Caco-2 (cell line): ENCODE results near the gene STPG3. TPM values are rescaled to one million over a fixed set of nuclear protein-coding genes. Genes with fewer than 3 reads are reported as not detected.
A peak's percentile ranks its signal among the peaks of the same experiment; 100 is the strongest.

Source experiments
- BruUV-seq: library from RNA; stranded (reverse); fragments of 400-500 nt; replicated peaks from 2 replicates; lab custom pipeline; 2021; lab: Mats Ljungman, UMichigan
- CTCF ChIA-PET: fragments of 300-600 bp; sonication (Branson Sonifier 250); formaldehyde crosslinking; loops from one replicate; lab custom pipeline; 2022; ENCODE audit warnings: antibody characterized with exemption; lab: Charles Lee
- POLR2A ChIA-PET: fragments of 300-600 bp; sonication (Branson Sonifier 250); formaldehyde crosslinking; loops from one replicate; lab custom pipeline; 2022; ENCODE audit warnings: antibody characterized with exemption; lab: Charles Lee
- DNase-seq, 2 experiments: peaks; one replicate each; pipeline versions ENCODE4 v3.0.0 to v3.0.0-alpha.2; 2020 to 2022
- H3K27me3 ChIP-seq: replicated peaks from 2 replicates; pipeline ENCODE4 v1.6.0; 2011; ENCODE audit warnings: low read length; ENCODE audit not compliant: control insufficient read depth, insufficient read depth
- H3K36me3 ChIP-seq: 2 replicates; pipeline ENCODE4 v1.5.1; 2011; ENCODE audit warnings: low read length; ENCODE audit not compliant: control insufficient read depth, insufficient read depth
- H3K4me1 ChIP-seq: fragments of 250-450 bp; sonication (Bioruptor Pico); 2 replicates; pipeline ENCODE4 v1.5.1; 2020; ENCODE audit warnings: mild to moderate bottlenecking
- H3K4me3 ChIP-seq: 2 replicates; pipeline ENCODE4 v1.5.1; 2011; ENCODE audit warnings: low read depth, mild to moderate bottlenecking, control low read depth, low read length
- H3K9me3 ChIP-seq: fragments of 250-450 bp; sonication (Bioruptor Pico); 2 replicates; pipeline ENCODE4 v1.5.1; 2020; ENCODE audit warnings: mild to moderate bottlenecking, moderate library complexity
- H3K27ac Mint-ChIP-seq: one replicate; pipeline ENCODE4 v1.8.0; 2022; ENCODE audit warnings: mixed read lengths; ENCODE audit not compliant: unreplicated experiment
- H3K27me3 Mint-ChIP-seq: one replicate; pipeline ENCODE4 v1.8.0; 2022; ENCODE audit warnings: mixed read lengths; ENCODE audit not compliant: insufficient read depth, unreplicated experiment
- H3K36me3 Mint-ChIP-seq: one replicate; pipeline ENCODE4 v1.8.0; 2022; ENCODE audit warnings: mild to moderate bottlenecking, mixed read lengths; ENCODE audit not compliant: insufficient read depth, unreplicated experiment
- H3K4me1 Mint-ChIP-seq: one replicate; pipeline ENCODE4 v1.8.0; 2022; ENCODE audit warnings: low read depth, mixed read lengths; ENCODE audit not compliant: unreplicated experiment
- H3K4me3 Mint-ChIP-seq: one replicate; pipeline ENCODE4 v1.8.0; 2022; ENCODE audit warnings: mild to moderate bottlenecking, moderate library complexity, mixed read lengths; ENCODE audit not compliant: unreplicated experiment
- H3K9me3 Mint-ChIP-seq: one replicate; pipeline ENCODE4 v1.8.0; 2022; ENCODE audit warnings: mixed read lengths; ENCODE audit not compliant: unreplicated experiment
- CTCF ChIP-seq, 2 experiments: fragments of 200-600 bp in 1 of 2; IDR thresholded peaks; 1 replicate in 1 of 2; 2 replicates in 1 of 2; pipeline versions ENCODE4 v1.5.1 to v1.8.0; 2011 to 2022; ENCODE audit warnings: antibody characterized with exemption in 1 of 2, control low read depth in 1 of 2, inconsistent platforms in 1 of 2, low read depth in 1 of 2, low read length in 1 of 2, mild to moderate bottlenecking in 1 of 2, moderate library complexity in 1 of 2; ENCODE audit not compliant: insufficient read depth in 1 of 2, severe bottlenecking in 1 of 2, unreplicated experiment in 1 of 2
- intact Hi-C: fragments of 100-400 bp; cut with micrococcal nuclease; formaldehyde crosslinking; loops from one replicate; pipeline ENCODE4 v1.10.0; 2022; ENCODE audit not compliant: unreplicated experiment
- total RNA-seq: library from RNA; stranded (reverse); gene quantifications from 2 replicates; pipeline ENCODE4 v1.2.3, GENCODE V29; 2022

The STPG3 gene
- total RNA-seq, 1 experiment from 2014 or later, result not detected

GRCh38 chr9:137234758-137235423 lies 16.2 kb upstream of the STPG3 start:
- no peak for TF ChIP-seq CTCF (IDR thresholded peaks at IDR 0.05; ENCODE audit: insufficient read depth in 1 of 2, low read depth in 1 of 2, low read length in 1 of 2, severe bottlenecking in 1 of 2, unreplicated experiment in 1 of 2)
- Histone ChIP-seq H3K4me3 (no peak overlapping the region), H3K36me3 (no peaks in the 10 kb centered on the region), H3K4me1 (peaks cover 31% of the 10 kb centered on the region), H3K9me3 (no peaks in the 10 kb centered on the region), H3K27me3 (no peaks in the 10 kb centered on the region)
- ChIA-PET CTCF (interaction anchor here (1.5 kb wide), 1 partner anchor 46 kb away, joined by 4 read pairs; the partner anchor contains the start of gene SSNA1), POLR2A (no interaction called here)
- H3K4me3 Mint-ChIP-seq, result no peak overlapping the region
- H3K27me3 Mint-ChIP-seq, result no peaks in the 10 kb centered on the region
- DNase-seq, result no peak
- BruUV-seq, result no TSS peak
- intact Hi-C loops, result loop anchor here (5.0 kb wide), 1 partner anchor 33 kb away; the partner anchor contains the start of gene TPRN
- no peaks in the 10 kb centered on the region for H3K9me3 Mint-ChIP-seq
- H3K27ac Mint-ChIP-seq, result peak overlapping the region; percentile 21
- H3K36me3 Mint-ChIP-seq, result peaks cover 15% of the 10 kb centered on the region
- peaks cover 6% of the 10 kb centered on the region for H3K4me1 Mint-ChIP-seq

DNA sequence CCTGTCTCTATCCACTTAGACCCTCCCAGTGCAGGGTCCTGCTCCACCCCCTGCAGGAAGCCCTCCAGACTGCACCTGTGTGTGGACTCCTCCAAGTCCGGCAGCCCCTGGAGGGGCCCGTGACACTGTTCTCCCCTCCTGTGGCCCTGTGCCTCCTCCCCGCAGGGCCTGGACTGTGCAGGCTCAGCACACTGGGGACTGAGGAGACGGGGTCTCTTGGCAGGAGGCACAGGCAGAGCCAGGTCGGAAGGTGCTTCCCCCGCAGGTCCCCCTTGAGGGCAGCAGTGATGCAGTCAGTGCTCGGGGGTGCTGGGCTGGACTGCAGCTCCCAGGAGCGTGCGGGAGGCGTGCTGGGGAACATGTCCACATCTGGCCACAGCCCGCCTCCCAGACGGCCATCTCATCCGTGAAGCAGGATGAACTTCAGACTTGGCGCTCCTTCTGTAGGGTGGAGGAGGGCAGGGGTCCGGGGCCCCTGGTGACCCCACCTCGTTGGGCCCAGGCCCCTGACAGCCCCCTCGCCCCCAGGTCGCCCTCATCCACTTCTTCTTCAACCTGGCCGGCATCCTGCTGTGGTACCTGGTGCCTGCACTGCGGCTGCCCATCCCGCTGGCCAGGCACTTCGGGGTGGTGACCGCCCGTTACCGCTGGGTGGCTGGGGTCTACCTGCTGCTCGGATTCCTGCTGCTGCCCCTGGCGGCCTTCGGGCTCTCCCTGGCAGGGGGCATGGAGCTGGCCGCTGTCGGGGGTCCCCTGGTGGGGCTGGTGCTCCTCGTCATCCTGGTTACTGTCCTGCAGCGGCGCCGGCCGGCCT lies 15.5 kb upstream of the STPG3 start:
- Mint-ChIP-seq H3K27me3 (no peaks in the 10 kb centered on the region), H3K4me3 (no peak overlapping the region), H3K9me3 (no peaks in the 10 kb centered on the region), H3K4me1 (peaks cover 6% of the 10 kb centered on the region), H3K36me3 (peaks cover 23% of the 10 kb centered on the region), H3K27ac (peak overlapping the region; percentile 21)
- H3K4me3 ChIP-seq, result no peak overlapping the region
- no peaks in the 10 kb centered on the region for H3K27me3 ChIP-seq
- no peaks in the 10 kb centered on the region for H3K36me3 ChIP-seq
- TF ChIP-seq CTCF (IDR thresholded peaks at IDR 0.05; ENCODE audit: insufficient read depth in 1 of 2, low read depth in 1 of 2, low read length in 1 of 2, severe bottlenecking in 1 of 2, unreplicated experiment in 1 of 2), result peak in 1 of 2 experiments; percentile 19
- no peaks in the 10 kb centered on the region for H3K9me3 ChIP-seq
- DNase-seq, result no peak
- CTCF ChIA-PET, result interaction anchor here (0.6 to 1.5 kb wide), 16 partner anchors 9 to 206 kb away, joined by 3 to 24 read pairs (median 6); partner anchors contain the start of genes ANAPC2, MAN1B1, NELFB and RNF224
- POLR2A ChIA-PET, result interaction anchor here (0.9 to 1.1 kb wide), 3 partner anchors 35 to 189 kb away, joined by 3 to 9 read pairs (median 7); no protein-coding TSS in a partner anchor
- intact Hi-C loops, result loop anchor here (1.0 to 5.0 kb wide), 2 partner anchors 8 to 33 kb away; partner anchors contain the start of genes RNF224 and TPRN
- no TSS peak for BruUV-seq
- peaks cover 24% of the 10 kb centered on the region for H3K4me1 ChIP-seq
